Measurements from ENCODE around the gene NQO1. TPM values are rescaled to one million over a fixed set of nuclear protein-coding genes. Genes with fewer than 3 reads are reported as not detected.

Gene NQO1
- total and polyA plus RNA-seq, 2 donors (not counting 1 experiment from before 2014, with no cell fraction given), result 1.3 to 2.3 TPM

DNA sequence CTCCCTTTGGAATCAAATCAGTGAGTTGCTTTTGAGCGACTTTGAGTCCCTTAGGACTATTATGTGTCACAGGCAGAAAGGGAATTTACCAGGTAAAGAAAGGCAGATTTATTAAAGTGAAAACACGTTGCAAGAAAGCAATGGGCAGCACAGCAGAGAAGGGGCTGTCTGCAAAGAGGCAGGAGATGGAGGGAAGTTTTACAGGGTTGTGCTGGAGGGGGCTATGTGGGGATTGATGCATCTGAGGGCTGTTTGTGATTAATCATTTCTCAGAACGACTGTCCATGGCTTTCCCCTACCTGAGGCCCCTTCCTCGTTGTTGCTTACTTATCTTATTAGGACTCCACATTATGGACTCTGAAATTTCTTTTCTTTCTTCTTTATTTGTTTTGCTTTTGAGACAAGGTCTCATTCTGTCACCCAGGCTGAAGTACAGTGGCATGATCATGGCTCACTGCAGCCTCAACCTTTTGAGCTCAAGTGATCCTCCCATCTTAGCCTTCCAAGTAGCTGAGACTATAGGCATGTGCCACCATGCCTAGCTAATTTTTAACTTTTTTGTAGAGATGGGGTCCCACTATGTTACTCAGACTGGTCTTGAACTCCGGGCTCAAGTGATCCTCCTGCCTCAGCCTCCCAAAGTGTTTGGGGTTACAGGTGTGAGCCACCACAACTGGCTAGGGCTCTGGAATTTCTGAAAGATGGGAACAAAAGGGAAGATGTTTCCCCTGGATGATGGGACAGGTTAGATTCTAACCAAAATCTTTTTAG is 41.3 kb upstream of the NQO1 start:
- intact Hi-C loops (cut with micrococcal nuclease), result no loop called here
- H3K27ac ChIP-seq (ENCODE audit: low read length in 2 of 2), result no peak overlapping the region
- no peaks in the 10 kb centered on the region for H3K27me3 ChIP-seq (replicated peaks in 1 of 4; ENCODE audit: control extremely low read depth in 1 of 4, control insufficient read depth in 3 of 4, insufficient read depth in 4 of 4, low read length in 3 of 4)
- no peak overlapping the region for H3K4me3 ChIP-seq (ENCODE audit: control extremely low read depth in 1 of 5, extremely low read depth in 1 of 5, insufficient read depth in 1 of 5, low read depth in 2 of 5, low read length in 4 of 5)
- Mint-ChIP-seq H3K27me3 (no peaks in the 10 kb centered on the region), H3K9me3 (ENCODE audit: insufficient read depth) (no peaks in the 10 kb centered on the region), H3K27ac (no peak overlapping the region), H3K4me1 (peaks cover 57% of the 10 kb centered on the region), H3K4me3 (no peak overlapping the region)
- TF ChIP-seq EZH2 (IDR thresholded peaks at IDR 0.05; ENCODE audit: borderline replicate concordance, insufficient read depth, low read depth, low read length, poor library complexity, severe bottlenecking) (no peak), CTCF (IDR thresholded peaks at IDR 0.05) (no peak)
- ATAC-seq (ENCODE audit: low read depth) (no peak), DNase-seq (no peak)
- ChIA-PET CTCF (no interaction called here), POLR2A (no interaction called here)
- 78% methylated on average over 2 of the region's 5 CpGs for WGBS (ENCODE audit: insufficient coverage)
- H3K9ac ChIP-seq (ENCODE audit: low read length), result no peak overlapping the region
- H3K4me1 ChIP-seq (ENCODE audit: control insufficient read depth in 2 of 2, insufficient read depth in 2 of 2, low read length in 2 of 2), result peaks cover 20 to 32% of the 10 kb centered on the region in 2 donors
- peaks cover 20% of the 10 kb centered on the region for H4K20me1 ChIP-seq (ENCODE audit: control insufficient read depth, insufficient read depth, low read length, poor library complexity, severe bottlenecking)
- no peak overlapping the region for H3K4me2 ChIP-seq (replicated peaks; ENCODE audit: low read depth, low read length, poor library complexity, severe bottlenecking)
- no peaks in the 10 kb centered on the region for H3K9me3 ChIP-seq (ENCODE audit: control extremely low read depth in 1 of 3, control insufficient read depth in 2 of 3, insufficient read depth in 1 of 3, low read length in 2 of 3)
- H3K79me2 ChIP-seq (ENCODE audit: control insufficient read depth, insufficient read depth, low read length), result peaks cover 94% of the 10 kb centered on the region
- H3K36me3 ChIP-seq (replicated peaks in 1 of 2; ENCODE audit: control extremely low read depth in 1 of 2, control insufficient read depth in 1 of 2, extremely low read depth in 1 of 2, insufficient read depth in 2 of 2, low read length in 1 of 2), result no peaks in the 10 kb centered on the region
- H2AFZ ChIP-seq (ENCODE audit: insufficient read depth, low read depth, low read length, poor library complexity, severe bottlenecking), result no peak overlapping the region

- peak overlapping the region in 2 of 5 experiments; percentile 8 to 91 for H3K4me3 ChIP-seq (ENCODE audit: control extremely low read depth in 1 of 5, extremely low read depth in 1 of 5, insufficient read depth in 1 of 5, low read depth in 2 of 5, low read length in 4 of 5)
- H3K4me2 ChIP-seq (replicated peaks; ENCODE audit: low read depth, low read length, poor library complexity, severe bottlenecking), result peak overlapping the region; percentile 96
- WGBS (ENCODE audit: insufficient coverage), result 69% methylated on average over 2 of the region's 5 CpGs
- Mint-ChIP-seq H3K27me3 (no peaks in the 10 kb centered on the region), H3K27ac (peak overlapping the region; percentile 95), H3K4me3 (peak overlapping the region; percentile 88), H3K4me1 (peaks cover 35% of the 10 kb centered on the region), H3K9me3 (ENCODE audit: insufficient read depth) (no peaks in the 10 kb centered on the region)
- no peak overlapping the region for H2AFZ ChIP-seq (ENCODE audit: insufficient read depth, low read depth, low read length, poor library complexity, severe bottlenecking)
- H3K27me3 ChIP-seq (replicated peaks in 1 of 4; ENCODE audit: control extremely low read depth in 1 of 4, control insufficient read depth in 3 of 4, insufficient read depth in 4 of 4, low read length in 3 of 4), result no peaks in the 10 kb centered on the region
- DNase-seq, result no peak
- H3K36me3 ChIP-seq (replicated peaks in 1 of 2; ENCODE audit: control extremely low read depth in 1 of 2, control insufficient read depth in 1 of 2, extremely low read depth in 1 of 2, insufficient read depth in 2 of 2, low read length in 1 of 2), result no peaks in the 10 kb centered on the region
- peaks cover 84% of the 10 kb centered on the region for H3K79me2 ChIP-seq (ENCODE audit: control insufficient read depth, insufficient read depth, low read length)
- ATAC-seq (ENCODE audit: low read depth), result no peak
- peak overlapping the region; percentile 96 for H3K9ac ChIP-seq (ENCODE audit: low read length)
- peak overlapping the region; percentile 87 to 98 for H3K27ac ChIP-seq (ENCODE audit: low read length in 2 of 2)
- POLR2A ChIA-PET, result interaction anchor here (1.0 to 1.7 kb wide), 2 partner anchors 9 to 10 kb away, joined by 4 to 8 read pairs; partner anchors contain the start of gene NOB1
- CTCF ChIA-PET, result interaction anchor here (0.6 to 4.3 kb wide), 4 partner anchors 9 to 431 kb away, joined by 3 to 17 read pairs (median 4); partner anchors contain the start of gene NOB1
- TF ChIP-seq EZH2 (IDR thresholded peaks at IDR 0.05; ENCODE audit: borderline replicate concordance, insufficient read depth, low read depth, low read length, poor library complexity, severe bottlenecking) (no peak), CTCF (IDR thresholded peaks at IDR 0.05) (no peak)
- intact Hi-C loops (cut with micrococcal nuclease), result loop anchor here (2.0 kb wide), 2 partner anchors 197 to 425 kb away; partner anchors contain the start of genes COG8 and NIP7
- peaks cover 2% of the 10 kb centered on the region for H4K20me1 ChIP-seq (ENCODE audit: control insufficient read depth, insufficient read depth, low read length, poor library complexity, severe bottlenecking)
- no peaks in the 10 kb centered on the region for H3K9me3 ChIP-seq (ENCODE audit: control extremely low read depth in 1 of 3, control insufficient read depth in 2 of 3, insufficient read depth in 1 of 3, low read length in 2 of 3)
- H3K4me1 ChIP-seq (ENCODE audit: control insufficient read depth in 2 of 2, insufficient read depth in 2 of 2, low read length in 2 of 2), result peaks cover 14 to 23% of the 10 kb centered on the region in 2 donors
Measured at GRCh38 chr16:69763599-69763942, 37.2 kb upstream of the NQO1 start.
